HL-60 (cell line): Measurements from ENCODE around the gene MYO10.

Experiments
- DNase-seq, 2 experiments: peaks; one replicate each; pipeline ENCODE4 v3.0.0-alpha.2; 2010 to 2020; ENCODE audit warnings: low read depth in 1 of 2, low spot score in 1 of 2
- H3K27ac ChIP-seq: fragments of 250-450 bp; sonication (Bioruptor Pico); replicated peaks from 2 replicates; pipeline ENCODE4 v1.5.1; 2020; ENCODE audit warnings: mild to moderate bottlenecking, moderate library complexity
- H3K27me3 ChIP-seq: fragments of 250-450 bp; sonication (Bioruptor Pico); 2 replicates; pipeline ENCODE4 v1.5.1; 2021; ENCODE audit warnings: mild to moderate bottlenecking, moderate library complexity; ENCODE audit not compliant: insufficient read depth, poor library complexity, severe bottlenecking
- H3K4me3 ChIP-seq: replicated peaks from 2 replicates; pipeline ENCODE4 v1.5.1; 2011; ENCODE audit warnings: mild to moderate bottlenecking, control low read depth, low read length; ENCODE audit not compliant: insufficient read depth
- CTCF ChIP-seq: IDR thresholded peaks from one replicate; pipeline ENCODE4 v1.5.1; 2011; ENCODE audit warnings: low read length, control low read depth, inconsistent platforms; ENCODE audit not compliant: insufficient read depth
- GABPA ChIP-seq: IDR thresholded peaks from 2 replicates; pipeline ENCODE4 v1.6.1; 2012; ENCODE audit warnings: low read depth
- POLR2AphosphoS5 ChIP-seq: IDR thresholded peaks from 2 replicates; pipeline ENCODE4 v1.6.1; 2012; ENCODE audit warnings: low read depth
- REST ChIP-seq: IDR thresholded peaks from 2 replicates; pipeline ENCODE4 v1.6.1; 2012; ENCODE audit warnings: low read depth; ENCODE audit not compliant: insufficient replicate concordance
- SPI1 ChIP-seq: IDR thresholded peaks from 2 replicates; pipeline ENCODE4 v1.6.1; 2012; ENCODE audit warnings: low read depth, mild to moderate bottlenecking, borderline replicate concordance

The MYO10 gene

GRCh38 chr5:16806711-16807546 is 129.2 kb downstream of the MYO10 start:
- DNase-seq, result no peak
- Histone ChIP-seq H3K4me3 (no peak overlapping the region), H3K27ac (no peak overlapping the region), H3K27me3 (no peaks in the 10 kb centered on the region)
- TF ChIP-seq GABPA (no peak), REST (no peak), POLR2AphosphoS5 (no peak), SPI1 (no peak), CTCF (no peak)

- no peak for DNase-seq
- no peaks in the 10 kb centered on the region for H3K27me3 ChIP-seq
- no peak overlapping the region for H3K27ac ChIP-seq
- TF ChIP-seq SPI1, result no peak
- TF ChIP-seq POLR2AphosphoS5, result no peak
- no peak for TF ChIP-seq REST
- TF ChIP-seq CTCF, result no peak
- TF ChIP-seq GABPA, result no peak
- no peak overlapping the region for H3K4me3 ChIP-seq
Observed at GRCh38 chr5:16805486-16805885, 130.6 kb downstream of the MYO10 start.

GRCh38 chr5:16803831-16804230 is 132.3 kb downstream of the MYO10 start:
- no peak for DNase-seq
- no peak overlapping the region for H3K27ac ChIP-seq
- TF ChIP-seq POLR2AphosphoS5, result no peak
- no peak for TF ChIP-seq GABPA
- TF ChIP-seq CTCF, result no peak
- no peak for TF ChIP-seq REST
- TF ChIP-seq SPI1, result no peak
- no peaks in the 10 kb centered on the region for H3K27me3 ChIP-seq
- H3K4me3 ChIP-seq, result no peak overlapping the region
